GM13977 (cell line): ENCODE measurements around the gene CALHM5.
A peak's percentile ranks its signal among the peaks of the same experiment; 100 is the strongest.

Experiments used
- DNase-seq: peaks from one replicate; pipeline ENCODE4 v3.0.0; 2012; ENCODE audit warnings: low spot score
- in situ Hi-C: fragments of 300-500 bp; cut with MboI; formaldehyde crosslinking; loops from one replicate; pipeline ENCODE4 v1.12.0; 2022; ENCODE audit warnings: low sequenced_read_pairs, low pct_unique_long_range_greater_than_20kb, mixed read lengths, inconsistent platforms; ENCODE audit not compliant: unreplicated experiment
- TF ChIP-seq, protein P1 (sequence below): IDR thresholded peaks from 2 replicates; pipeline ENCODE4 v1.5.1; 2012; ENCODE audit warnings: mild to moderate bottlenecking, control low read depth; ENCODE audit not compliant: insufficient read depth; ENCODE audit errors: extremely low read depth, missing control alignments

Gene CALHM5

GRCh38 chr6:116536216-116536621 is 24.8 kb downstream of the CALHM5 start:
- TF ChIP-seq, protein P1, sequence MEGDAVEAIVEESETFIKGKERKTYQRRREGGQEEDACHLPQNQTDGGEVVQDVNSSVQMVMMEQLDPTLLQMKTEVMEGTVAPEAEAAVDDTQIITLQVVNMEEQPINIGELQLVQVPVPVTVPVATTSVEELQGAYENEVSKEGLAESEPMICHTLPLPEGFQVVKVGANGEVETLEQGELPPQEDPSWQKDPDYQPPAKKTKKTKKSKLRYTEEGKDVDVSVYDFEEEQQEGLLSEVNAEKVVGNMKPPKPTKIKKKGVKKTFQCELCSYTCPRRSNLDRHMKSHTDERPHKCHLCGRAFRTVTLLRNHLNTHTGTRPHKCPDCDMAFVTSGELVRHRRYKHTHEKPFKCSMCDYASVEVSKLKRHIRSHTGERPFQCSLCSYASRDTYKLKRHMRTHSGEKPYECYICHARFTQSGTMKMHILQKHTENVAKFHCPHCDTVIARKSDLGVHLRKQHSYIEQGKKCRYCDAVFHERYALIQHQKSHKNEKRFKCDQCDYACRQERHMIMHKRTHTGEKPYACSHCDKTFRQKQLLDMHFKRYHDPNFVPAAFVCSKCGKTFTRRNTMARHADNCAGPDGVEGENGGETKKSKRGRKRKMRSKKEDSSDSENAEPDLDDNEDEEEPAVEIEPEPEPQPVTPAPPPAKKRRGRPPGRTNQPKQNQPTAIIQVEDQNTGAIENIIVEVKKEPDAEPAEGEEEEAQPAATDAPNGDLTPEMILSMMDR = peak; percentile 66
- in situ Hi-C loops = loop anchor here (10.0 kb wide), 1 partner anchor 251 kb away; no protein-coding TSS in a partner anchor
- peak; percentile 31 for DNase-seq

DNA sequence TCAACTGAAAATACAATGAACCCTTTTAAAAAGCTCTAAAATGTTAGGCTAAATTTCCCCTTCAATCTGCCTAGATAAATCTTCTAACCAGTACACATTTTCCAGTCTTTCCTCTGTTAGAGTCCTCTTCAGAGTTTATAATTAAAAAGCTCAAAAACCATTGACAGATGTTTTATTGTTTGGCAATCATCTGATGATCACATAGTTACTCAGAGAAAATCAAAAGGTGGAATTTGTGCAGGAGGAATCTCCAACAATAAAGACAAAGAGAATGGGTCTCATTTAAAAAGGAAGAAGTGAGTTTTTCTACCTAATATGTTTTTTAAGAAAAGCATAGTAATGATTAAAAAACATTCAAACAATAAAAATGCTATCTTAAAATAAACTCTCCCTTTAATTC is 31.0 kb downstream of the CALHM5 start:
- TF ChIP-seq, protein P1 = no peak
- no peak for DNase-seq
- in situ Hi-C loops = no loop called here

DNA sequence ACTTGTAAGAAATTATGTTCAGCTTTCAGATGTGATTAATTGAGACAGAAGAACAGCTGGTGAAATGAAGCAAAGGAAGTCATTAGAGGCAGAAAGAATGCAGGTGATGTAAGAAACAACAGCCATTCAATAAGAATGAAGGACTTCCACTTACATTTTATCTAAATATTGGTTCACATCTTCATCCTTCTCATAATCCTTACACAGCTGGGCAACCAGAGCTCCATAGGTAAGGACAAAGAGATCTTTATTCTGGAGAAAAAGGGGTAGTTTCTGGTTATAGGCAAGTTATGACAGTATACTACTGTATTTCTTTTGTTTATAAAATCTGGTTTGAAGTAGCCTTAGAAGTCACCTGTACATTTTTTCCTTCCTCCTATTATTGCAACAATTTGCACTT is 31.7 kb downstream of the CALHM5 start:
- in situ Hi-C loops = no loop called here
- TF ChIP-seq, protein P1 = no peak
- no peak for DNase-seq

GRCh38 chr6:116545651-116546050 is 34.2 kb downstream of the CALHM5 start, which contains the start of gene TRAPPC3L:
Gene TRAPPC3L (minus strand): TSS chr6:116545684. CDS start chr6:116545514, 170 bp downstream.
- TF ChIP-seq, protein P1 = no peak
- in situ Hi-C loops = no loop called here
- no peak for DNase-seq

DNA sequence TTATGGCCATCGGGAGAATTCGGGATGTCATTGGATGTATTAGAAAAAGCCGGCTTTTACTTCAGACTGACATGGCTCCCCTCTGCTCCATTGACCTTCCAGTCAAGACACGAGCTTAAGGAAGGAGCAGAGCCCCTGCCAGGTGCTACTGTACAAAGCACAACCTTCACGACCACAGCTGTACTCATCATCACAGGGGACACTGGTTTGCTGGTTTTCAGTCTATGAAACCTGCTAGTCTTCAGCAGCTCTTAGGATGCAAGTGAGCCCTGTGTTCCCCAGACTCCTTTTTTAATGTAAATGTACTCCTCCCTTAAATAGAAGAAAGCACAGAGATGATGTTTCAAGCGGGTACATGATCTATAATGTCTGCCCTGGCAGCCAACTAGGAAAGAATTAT is 35.9 kb downstream of the CALHM5 start:
- TF ChIP-seq, protein P1 = no peak
- in situ Hi-C loops = no loop called here

GRCh38 chr6:116550796-116551195 is 39.4 kb downstream of the CALHM5 start:
- DNase-seq = no peak
- TF ChIP-seq, protein P1 = no peak
- in situ Hi-C loops = no loop called here

More for the DNA sequence above, 35.9 kb downstream of the CALHM5 start:
- DNase-seq = no peak

GRCh38 chr6:116553451-116553850 is 42.0 kb downstream of the CALHM5 start, which contains the start of gene CALHM4:
Gene CALHM4 (plus strand): TSS chr6:116553751. CDS start chr6:116553794, 43 bp downstream.
- in situ Hi-C loops = no loop called here
- TF ChIP-seq, protein P1 = no peak
- no peak for DNase-seq
